ENCODE results near the gene MAGI3.
"Not testable (repeated sequence)": the region's sequence is repeated elsewhere in the genome, so short reads cannot be mapped to it uniquely, and the experiment has no call there.

MAGI3 gene

DNA sequence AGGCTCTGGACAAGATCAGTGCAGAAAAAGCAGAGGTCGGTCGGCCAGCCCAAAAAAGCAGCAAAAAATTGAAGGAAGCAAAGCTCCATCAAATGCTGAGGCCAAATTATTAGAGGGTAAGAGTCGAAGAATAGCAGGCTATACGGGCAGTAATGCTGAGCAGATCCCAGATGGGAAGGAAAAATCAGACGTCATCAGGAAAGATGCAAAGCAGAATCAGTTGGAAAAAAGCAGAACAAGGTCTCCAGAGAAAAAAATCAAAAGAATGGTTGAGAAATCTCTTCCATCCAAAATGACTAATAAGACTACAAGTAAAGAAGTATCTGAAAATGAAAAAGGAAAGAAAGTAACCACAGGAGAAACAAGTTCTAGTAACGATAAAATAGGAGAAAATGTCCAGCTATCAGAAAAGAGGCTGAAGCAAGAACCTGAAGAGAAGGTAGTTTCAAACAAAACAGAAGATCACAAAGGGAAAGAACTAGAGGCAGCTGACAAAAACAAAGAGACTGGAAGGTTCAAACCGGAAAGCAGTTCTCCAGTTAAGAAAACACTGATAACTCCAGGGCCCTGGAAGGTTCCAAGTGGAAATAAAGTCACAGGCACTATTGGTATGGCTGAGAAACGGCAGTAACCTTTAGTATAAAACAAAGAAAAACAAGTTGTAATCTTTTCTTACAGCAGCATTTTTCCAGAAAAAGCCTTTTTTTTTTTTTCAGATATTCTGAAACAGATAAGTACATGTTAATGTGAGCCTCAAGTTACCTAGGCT lies 293.3 kb downstream of the MAGI3 start:
- H3K36me3 ChIP-seq (ENCODE audit: control insufficient read depth, insufficient read depth, low read length) = peaks cover 3% of the 10 kb centered on the region
- no peaks in the 10 kb centered on the region for H3K27me3 ChIP-seq (ENCODE audit: control insufficient read depth, insufficient read depth, low read length)
- no peak overlapping the region for H3K4me3 ChIP-seq (ENCODE audit: low read length)
- H3K9ac ChIP-seq (ENCODE audit: low read length) = no peak overlapping the region
- peaks cover 14% of the 10 kb centered on the region for H3K4me1 ChIP-seq (ENCODE audit: control insufficient read depth, insufficient read depth, low read length)
- H3K27ac ChIP-seq (ENCODE audit: low read depth, low read length) = peak overlapping the region; percentile 61

DNA sequence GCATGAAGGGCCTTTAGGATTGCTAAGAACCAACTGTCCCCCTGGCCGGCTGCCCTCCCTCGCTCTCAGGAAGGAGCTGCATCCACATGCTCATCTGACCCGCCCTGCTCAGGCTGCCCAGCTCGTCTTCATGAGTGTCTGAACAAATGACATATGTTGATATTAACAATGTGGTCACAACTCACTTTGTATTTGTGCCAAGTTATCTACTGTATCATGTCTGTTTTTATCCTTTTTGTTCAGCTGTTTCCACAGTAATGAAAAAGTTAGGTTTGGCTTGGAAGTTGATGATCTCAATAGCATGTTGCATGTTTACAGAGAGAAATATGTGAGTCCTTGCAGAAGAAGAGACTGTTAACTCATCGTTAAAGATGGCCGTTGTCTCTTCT lies 293.8 kb downstream of the MAGI3 start:
- Histone ChIP-seq H3K27me3 (ENCODE audit: control insufficient read depth, insufficient read depth, low read length) (no peaks in the 10 kb centered on the region), H3K36me3 (ENCODE audit: control insufficient read depth, insufficient read depth, low read length) (peaks cover 3% of the 10 kb centered on the region), H3K9ac (ENCODE audit: low read length) (no peak overlapping the region), H3K4me1 (ENCODE audit: control insufficient read depth, insufficient read depth, low read length) (peaks cover 14% of the 10 kb centered on the region), H3K27ac (ENCODE audit: low read depth, low read length) (peak overlapping the region; percentile 61), H3K4me3 (ENCODE audit: low read length) (no peak overlapping the region)

DNA sequence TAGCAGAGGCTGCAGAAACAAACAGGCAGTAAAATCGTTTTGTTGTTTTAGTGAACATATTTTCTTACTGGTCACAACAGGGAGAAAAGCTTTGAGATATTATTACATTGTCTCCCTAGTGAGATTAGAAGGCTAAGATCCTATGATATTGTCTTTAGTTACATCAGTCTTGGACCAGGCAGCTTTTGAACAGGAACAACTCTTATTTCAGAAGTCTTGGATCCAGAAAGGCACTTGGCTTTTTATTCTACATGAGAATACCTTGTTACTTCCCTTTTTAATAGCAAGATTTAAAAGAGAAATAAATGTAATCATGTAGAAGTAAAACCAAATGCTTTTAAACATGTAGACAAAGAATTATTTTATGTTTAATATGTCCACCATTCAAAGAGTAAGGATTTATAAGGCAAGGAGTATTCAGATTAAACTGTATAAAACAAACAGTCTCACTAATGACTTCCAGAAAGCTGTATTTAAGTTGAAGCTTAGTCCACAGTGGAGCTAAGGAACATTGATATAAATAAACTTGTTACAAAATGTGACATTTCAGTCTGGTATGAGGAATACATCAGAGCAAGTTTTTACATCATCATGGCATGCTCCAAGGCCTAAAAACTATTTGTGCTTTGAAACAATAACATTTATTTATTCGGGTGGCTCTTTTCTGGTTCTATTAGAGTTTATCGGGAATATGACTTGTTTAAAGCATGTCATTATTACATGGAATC lies 296.7 kb downstream of the MAGI3 start:
- Histone ChIP-seq H3K27me3 (ENCODE audit: control insufficient read depth, insufficient read depth, low read length) (no peaks in the 10 kb centered on the region), H3K4me3 (ENCODE audit: low read length) (no peak overlapping the region), H3K9ac (ENCODE audit: low read length) (no peak overlapping the region), H3K4me1 (ENCODE audit: control insufficient read depth, insufficient read depth, low read length) (peaks cover 14% of the 10 kb centered on the region), H3K36me3 (ENCODE audit: control insufficient read depth, insufficient read depth, low read length) (peaks cover 3% of the 10 kb centered on the region), H3K27ac (ENCODE audit: low read depth, low read length) (no peak overlapping the region)

- Histone ChIP-seq H3K4me3 (ENCODE audit: low read length) (no peak overlapping the region), H3K36me3 (ENCODE audit: control insufficient read depth, insufficient read depth, low read length) (no peaks in the 10 kb centered on the region), H3K27me3 (ENCODE audit: control insufficient read depth, insufficient read depth, low read length) (no peaks in the 10 kb centered on the region), H3K9ac (ENCODE audit: low read length) (no peak overlapping the region), H3K27ac (ENCODE audit: low read depth, low read length) (no peak overlapping the region), H3K4me1 (ENCODE audit: control insufficient read depth, insufficient read depth, low read length) (no peaks in the 10 kb centered on the region)
Measured at GRCh38 chr1:113691184-113691583, 300.9 kb downstream of the MAGI3 start.

DNA sequence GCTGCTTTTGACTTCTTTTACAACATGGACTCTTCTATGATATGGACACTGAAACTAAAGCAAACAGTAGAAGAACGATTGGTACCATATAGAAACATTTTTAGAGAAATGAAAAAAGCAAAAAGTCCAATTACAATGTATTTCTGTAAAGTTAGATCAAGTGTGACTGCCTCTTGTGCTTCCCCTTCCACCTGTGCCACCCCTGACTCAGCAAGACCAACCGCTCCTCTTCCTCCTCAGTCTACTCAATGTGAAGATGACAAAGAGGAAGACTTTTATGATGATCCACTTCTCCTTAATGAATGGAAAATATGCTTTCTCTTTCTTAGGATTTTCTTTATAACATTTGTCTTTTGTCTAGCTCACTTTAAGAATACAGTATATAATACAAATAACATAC lies 302.0 kb downstream of the MAGI3 start:
- Histone ChIP-seq H3K4me1 (ENCODE audit: control insufficient read depth, insufficient read depth, low read length) (no peaks in the 10 kb centered on the region), H3K4me3 (ENCODE audit: low read length) (no peak overlapping the region), H3K9ac (ENCODE audit: low read length) (no peak overlapping the region), H3K27ac (ENCODE audit: low read depth, low read length) (no peak overlapping the region), H3K27me3 (ENCODE audit: control insufficient read depth, insufficient read depth, low read length) (no peaks in the 10 kb centered on the region), H3K36me3 (ENCODE audit: control insufficient read depth, insufficient read depth, low read length) (no peaks in the 10 kb centered on the region)

GRCh38 chr1:113692824-113693431 lies 302.6 kb downstream of the MAGI3 start:
- no peak overlapping the region for H3K27ac ChIP-seq (ENCODE audit: low read depth, low read length)
- H3K36me3 ChIP-seq (ENCODE audit: control insufficient read depth, insufficient read depth, low read length) = no peaks in the 10 kb centered on the region

DNA sequence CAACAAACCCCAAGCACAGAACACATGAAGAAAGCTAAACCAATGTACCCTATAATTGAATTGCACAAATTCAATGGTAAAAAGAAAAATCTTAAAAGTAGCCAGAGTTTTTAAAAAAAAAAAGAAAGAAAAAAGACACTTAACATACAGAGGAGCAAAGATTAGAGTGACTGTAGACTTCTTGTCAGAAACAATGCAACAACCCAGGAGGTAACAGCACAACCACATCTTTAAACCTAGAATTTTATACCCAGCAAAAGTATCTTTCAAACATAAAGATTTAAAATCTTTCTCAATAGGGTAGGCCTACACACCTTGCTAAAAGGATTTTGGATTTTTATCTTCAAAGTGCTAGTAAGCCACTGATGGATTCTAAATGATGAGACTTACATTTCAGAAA lies 304.6 kb downstream of the MAGI3 start:
- no peak overlapping the region for H3K9ac ChIP-seq (ENCODE audit: low read length)
- H3K27me3 ChIP-seq (ENCODE audit: control insufficient read depth, insufficient read depth, low read length) = no peaks in the 10 kb centered on the region
- no peaks in the 10 kb centered on the region for H3K4me1 ChIP-seq (ENCODE audit: control insufficient read depth, insufficient read depth, low read length)
- peaks cover 5% of the 10 kb centered on the region for H3K36me3 ChIP-seq (ENCODE audit: control insufficient read depth, insufficient read depth, low read length)
- H3K4me3 ChIP-seq (ENCODE audit: low read length) = no peak overlapping the region
- H3K27ac ChIP-seq (ENCODE audit: low read depth, low read length) = no peak overlapping the region

More at GRCh38 chr1:113692824-113693431, 302.6 kb downstream of the MAGI3 start:
- Histone ChIP-seq H3K4me1 (ENCODE audit: control insufficient read depth, insufficient read depth, low read length) (no peaks in the 10 kb centered on the region), H3K9ac (ENCODE audit: low read length) (no peak overlapping the region), H3K4me3 (ENCODE audit: low read length) (no peak overlapping the region), H3K27me3 (ENCODE audit: control insufficient read depth, insufficient read depth, low read length) (no peaks in the 10 kb centered on the region)

DNA sequence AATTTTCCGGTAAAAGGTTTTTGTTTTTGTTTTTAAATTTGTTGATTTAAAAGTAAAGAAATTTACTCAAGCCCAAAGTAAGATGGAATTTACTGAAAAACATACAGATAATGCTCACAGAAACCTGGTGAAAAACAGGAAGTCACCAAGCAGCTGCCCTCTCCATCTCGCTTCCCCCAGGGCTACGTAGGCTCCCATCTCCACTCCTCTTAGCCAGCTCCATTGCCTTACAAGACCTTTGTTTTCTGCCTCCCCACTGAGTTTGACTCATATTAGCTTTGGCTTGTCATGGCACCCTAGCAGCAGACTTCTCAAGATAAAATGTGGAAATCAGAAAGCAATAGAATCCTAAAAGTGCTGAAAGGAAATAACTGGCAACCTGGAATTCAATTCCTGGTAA lies 311.1 kb downstream of the MAGI3 start:
- Histone ChIP-seq H3K27ac (ENCODE audit: low read depth, low read length) (no peak overlapping the region), H3K4me1 (ENCODE audit: control insufficient read depth, insufficient read depth, low read length) (no peaks in the 10 kb centered on the region), H3K36me3 (ENCODE audit: control insufficient read depth, insufficient read depth, low read length) (peaks cover 5% of the 10 kb centered on the region), H3K4me3 (ENCODE audit: low read length) (no peak overlapping the region), H3K9ac (ENCODE audit: low read length) (no peak overlapping the region), H3K27me3 (ENCODE audit: control insufficient read depth, insufficient read depth, low read length) (no peaks in the 10 kb centered on the region)

- Histone ChIP-seq H3K27me3 (ENCODE audit: control insufficient read depth, insufficient read depth, low read length) (no peaks in the 10 kb centered on the region), H3K4me1 (ENCODE audit: control insufficient read depth, insufficient read depth, low read length) (no peaks in the 10 kb centered on the region), H3K36me3 (ENCODE audit: control insufficient read depth, insufficient read depth, low read length) (no peaks in the 10 kb centered on the region), H3K9ac (ENCODE audit: low read length) (no peak overlapping the region), H3K27ac (ENCODE audit: low read depth, low read length) (no peak overlapping the region), H3K4me3 (ENCODE audit: low read length) (no peak overlapping the region)
Measured at GRCh38 chr1:113714606-113715269, 324.4 kb downstream of the MAGI3 start.

GRCh38 chr1:113717506-113717905 lies 327.2 kb downstream of the MAGI3 start:
- H3K27ac ChIP-seq (ENCODE audit: low read depth, low read length); H3K4me1 ChIP-seq (ENCODE audit: control insufficient read depth, insufficient read depth, low read length); H3K4me3 ChIP-seq (ENCODE audit: low read length); H3K27me3 ChIP-seq (ENCODE audit: control insufficient read depth, insufficient read depth, low read length); H3K9ac ChIP-seq (ENCODE audit: low read length); H3K36me3 ChIP-seq (ENCODE audit: control insufficient read depth, insufficient read depth, low read length): not testable (repeated sequence)

GRCh38 chr1:113718621-113719020 lies 328.3 kb downstream of the MAGI3 start:
- not testable (repeated sequence) for H3K4me1 ChIP-seq (ENCODE audit: control insufficient read depth, insufficient read depth, low read length); H3K4me3 ChIP-seq (ENCODE audit: low read length); H3K27ac ChIP-seq (ENCODE audit: low read depth, low read length); H3K9ac ChIP-seq (ENCODE audit: low read length); H3K36me3 ChIP-seq (ENCODE audit: control insufficient read depth, insufficient read depth, low read length); H3K27me3 ChIP-seq (ENCODE audit: control insufficient read depth, insufficient read depth, low read length)

DNA sequence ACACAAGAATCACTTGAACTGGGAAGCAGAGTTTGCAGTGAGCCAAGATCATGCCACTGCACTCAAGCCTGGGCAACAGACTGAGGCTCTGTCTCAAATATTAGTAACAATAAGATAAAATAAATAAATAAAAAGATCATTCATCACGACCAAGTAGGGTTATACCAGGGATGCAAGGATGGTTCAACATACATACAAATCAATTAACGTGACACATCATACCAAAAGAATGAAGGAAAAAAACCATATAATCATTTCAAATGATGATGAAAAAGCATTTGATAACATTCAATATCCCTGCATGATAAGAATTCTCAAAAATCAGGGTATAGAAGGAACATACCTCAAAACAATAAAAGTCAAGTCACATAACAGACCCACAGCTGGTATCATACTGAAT lies 330.7 kb downstream of the MAGI3 start:
- Histone ChIP-seq H3K27me3 (ENCODE audit: control insufficient read depth, insufficient read depth, low read length) (no peaks in the 10 kb centered on the region), H3K36me3 (ENCODE audit: control insufficient read depth, insufficient read depth, low read length) (no peaks in the 10 kb centered on the region), H3K27ac (ENCODE audit: low read depth, low read length) (no peak overlapping the region), H3K4me1 (ENCODE audit: control insufficient read depth, insufficient read depth, low read length) (no peaks in the 10 kb centered on the region), H3K9ac (ENCODE audit: low read length) (no peak overlapping the region), H3K4me3 (ENCODE audit: low read length) (no peak overlapping the region)
